Gastrocnemius medialis (tissue), 4 donors: Measurements from ENCODE around the gene TMEM164.

Experiments used
- POLR2A ChIP-seq, 2 donors: fragments of 450-650 bp; IDR thresholded peaks; one replicate each; pipeline ENCODE4 v1.6.1; 2017; ENCODE audit warnings: antibody characterized with exemption in 2 of 2, mild to moderate bottlenecking in 2 of 2, moderate library complexity in 2 of 2
- TF ChIP-seq, protein P1 (sequence below), 5 experiments: fragments of 450-650 bp in 3 of 5; fragments of 200-600 bp in 2 of 5; sonication (generic) in 2 of 5; IDR thresholded peaks in 4 of 5; conservative IDR thresholded peaks in 1 of 5; 1 replicate in 4 of 5; 2 replicates in 1 of 5; pipeline ENCODE4 v1.5.1; 2016 to 2019; ENCODE audit warnings: antibody characterized with exemption in 5 of 5, mild to moderate bottlenecking in 3 of 5, moderate library complexity in 3 of 5

DNA sequence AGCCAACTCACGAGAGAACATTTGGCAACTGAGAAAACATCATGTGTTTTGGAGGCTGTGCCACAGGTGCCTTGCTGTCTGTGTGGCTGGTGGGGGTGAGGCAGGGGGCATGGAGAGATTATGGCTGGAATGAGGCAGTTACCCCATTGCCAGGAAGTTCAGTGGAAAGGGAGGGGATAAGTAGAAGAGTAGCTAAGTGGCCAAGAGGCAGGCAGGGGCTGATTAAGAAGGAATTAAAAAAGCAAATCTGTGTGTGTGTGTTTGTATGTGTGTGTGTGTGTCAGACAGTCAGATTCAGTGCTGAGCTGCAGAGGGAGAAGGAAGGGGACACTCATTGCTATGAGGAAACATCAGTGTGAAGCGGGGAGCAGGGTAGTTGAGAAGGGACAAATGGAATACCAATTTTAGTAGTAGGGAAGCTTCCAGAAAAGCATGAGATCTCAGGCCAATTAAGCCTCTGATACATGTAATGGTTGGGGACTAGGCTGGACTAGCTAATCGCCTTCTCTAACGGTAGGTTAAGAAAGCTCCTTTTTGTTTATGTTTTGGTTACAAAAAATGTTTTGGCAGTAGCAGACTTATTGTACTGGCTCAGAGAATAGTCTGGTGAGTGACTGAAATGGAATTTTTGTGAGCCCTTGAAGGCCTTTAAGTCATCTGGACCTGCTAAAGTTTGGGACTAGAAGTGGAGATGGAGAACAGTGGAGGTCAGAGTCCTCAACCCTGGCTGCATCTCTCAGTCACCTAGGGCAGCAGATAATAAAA, 18.5 kb downstream of the TMEM164 start:
- TF ChIP-seq, protein P1, sequence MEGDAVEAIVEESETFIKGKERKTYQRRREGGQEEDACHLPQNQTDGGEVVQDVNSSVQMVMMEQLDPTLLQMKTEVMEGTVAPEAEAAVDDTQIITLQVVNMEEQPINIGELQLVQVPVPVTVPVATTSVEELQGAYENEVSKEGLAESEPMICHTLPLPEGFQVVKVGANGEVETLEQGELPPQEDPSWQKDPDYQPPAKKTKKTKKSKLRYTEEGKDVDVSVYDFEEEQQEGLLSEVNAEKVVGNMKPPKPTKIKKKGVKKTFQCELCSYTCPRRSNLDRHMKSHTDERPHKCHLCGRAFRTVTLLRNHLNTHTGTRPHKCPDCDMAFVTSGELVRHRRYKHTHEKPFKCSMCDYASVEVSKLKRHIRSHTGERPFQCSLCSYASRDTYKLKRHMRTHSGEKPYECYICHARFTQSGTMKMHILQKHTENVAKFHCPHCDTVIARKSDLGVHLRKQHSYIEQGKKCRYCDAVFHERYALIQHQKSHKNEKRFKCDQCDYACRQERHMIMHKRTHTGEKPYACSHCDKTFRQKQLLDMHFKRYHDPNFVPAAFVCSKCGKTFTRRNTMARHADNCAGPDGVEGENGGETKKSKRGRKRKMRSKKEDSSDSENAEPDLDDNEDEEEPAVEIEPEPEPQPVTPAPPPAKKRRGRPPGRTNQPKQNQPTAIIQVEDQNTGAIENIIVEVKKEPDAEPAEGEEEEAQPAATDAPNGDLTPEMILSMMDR (IDR thresholded peaks at IDR 0.05 in 4 of 5, conservative IDR thresholded peaks at IDR 0.05 in 1 of 5) = no peak
- no peak for TF ChIP-seq POLR2A (IDR thresholded peaks at IDR 0.05)
